WTC11 (cell line): ENCODE data around the gene DNAH14. TPM values are rescaled to one million over a fixed set of nuclear protein-coding genes. Genes with fewer than 3 reads are reported as not detected.

Experiments used
- ATAC-seq: fragments of 200-7000 bp; cut with Tn5 transposase; 2 replicates; pipeline ENCODE4 v1.10.0; 2021; ENCODE audit warnings: mild to moderate bottlenecking, moderate library complexity
- Bru-seq: library from RNA; stranded (reverse); fragments of 400-500 nt; gene quantifications from one replicate; lab custom pipeline; 2021; lab: Mats Ljungman, UMichigan
- CTCF ChIA-PET: fragments of 300-600 bp; sonication (Branson Sonifier 250); formaldehyde crosslinking; loops from one replicate; lab custom pipeline; 2021; ENCODE audit warnings: antibody characterized with exemption; lab: Charles Lee
- POLR2A ChIA-PET: fragments of 350-600 bp; sonication (Branson Sonifier 250); formaldehyde crosslinking; loops from one replicate; lab custom pipeline; 2021; ENCODE audit warnings: antibody characterized with exemption; lab: Charles Lee
- DNase-seq: peaks from one replicate; pipeline ENCODE4 v3.0.0; 2021; ENCODE audit warnings: low spot score
- H3K27ac Mint-ChIP-seq: 2 replicates; pipeline ENCODE4 v1.8.0; 2021; ENCODE audit warnings: mixed read lengths
- H3K27me3 Mint-ChIP-seq: 2 replicates; pipeline ENCODE4 v1.8.0; 2021; ENCODE audit warnings: low read depth, mild to moderate bottlenecking, moderate library complexity, mixed read lengths
- H3K36me3 Mint-ChIP-seq: 2 replicates; pipeline ENCODE4 v1.8.0; 2021; ENCODE audit warnings: mixed read lengths
- H3K4me1 Mint-ChIP-seq: 2 replicates; pipeline ENCODE4 v1.8.0; 2022; ENCODE audit warnings: mixed read lengths
- H3K4me3 Mint-ChIP-seq: 2 replicates; pipeline ENCODE4 v1.8.0; 2021; ENCODE audit warnings: mild to moderate bottlenecking, moderate library complexity, mixed read lengths
- H3K9me3 Mint-ChIP-seq: 2 replicates; pipeline ENCODE4 v1.8.0; 2021; ENCODE audit warnings: mixed read lengths
- CBFB ChIP-seq: sonication (generic); formaldehyde crosslinking; IDR thresholded peaks from 2 replicates; pipeline ENCODE4 v1.8.1; 2022; ENCODE audit warnings: mild to moderate bottlenecking, low read depth, missing genetic modification reagents
- ELF4 ChIP-seq: sonication (generic); formaldehyde crosslinking; IDR thresholded peaks from 2 replicates; pipeline ENCODE4 v1.8.1; 2022; ENCODE audit warnings: low read depth, mild to moderate bottlenecking, moderate library complexity, missing genetic modification reagents
- EMX1 ChIP-seq: fragments of 250-450 bp; sonication (Bioruptor Pico); IDR thresholded peaks from 2 replicates; pipeline ENCODE4 v1.8.0; 2021; ENCODE audit warnings: mild to moderate bottlenecking
- GABPB1 ChIP-seq: sonication (generic); formaldehyde crosslinking; IDR thresholded peaks from 2 replicates; pipeline ENCODE4 v1.8.1; 2023; ENCODE audit warnings: mild to moderate bottlenecking, missing genetic modification reagents
- HMGA2 ChIP-seq: fragments of 250-450 bp; sonication (Bioruptor Pico); IDR thresholded peaks from 2 replicates; pipeline ENCODE4 v1.4.0; 2021; ENCODE audit warnings: mild to moderate bottlenecking, moderate library complexity
- JAZF1 ChIP-seq: fragments of 250-450 bp; sonication (Bioruptor Pico); IDR thresholded peaks from 2 replicates; pipeline ENCODE4 v1.9.0; 2021; ENCODE audit warnings: moderate library complexity, mild to moderate bottlenecking, inconsistent platforms
- NFATC4 ChIP-seq: fragments of 250-450 bp; sonication (Bioruptor Pico); IDR thresholded peaks from 2 replicates; pipeline ENCODE4 v1.9.0; 2021; ENCODE audit warnings: mild to moderate bottlenecking
- NFE2L1 ChIP-seq: sonication (generic); formaldehyde crosslinking; IDR thresholded peaks from 2 replicates; pipeline ENCODE4 v1.8.1; 2023; ENCODE audit warnings: missing genetic modification reagents
- NR2C2 ChIP-seq: sonication (generic); formaldehyde crosslinking; IDR thresholded peaks from 2 replicates; pipeline ENCODE4 v1.8.0; 2022; ENCODE audit warnings: mild to moderate bottlenecking, missing genetic modification reagents
- OVOL2 ChIP-seq: fragments of 250-450 bp; sonication (Bioruptor Pico); IDR thresholded peaks from 2 replicates; pipeline ENCODE4 v1.9.0; 2021; ENCODE audit warnings: mild to moderate bottlenecking, borderline replicate concordance
- SMAD3 ChIP-seq: sonication (generic); formaldehyde crosslinking; IDR thresholded peaks from 2 replicates; pipeline ENCODE4 v1.8.0; 2022; ENCODE audit warnings: missing genetic modification reagents, mild to moderate bottlenecking, borderline replicate concordance
- TCF7 ChIP-seq: sonication (generic); formaldehyde crosslinking; IDR thresholded peaks from 2 replicates; pipeline ENCODE4 v1.8.0; 2022; ENCODE audit warnings: mild to moderate bottlenecking, low read depth, missing genetic modification reagents, moderate library complexity
- ZNF263 ChIP-seq: sonication (generic); formaldehyde crosslinking; IDR thresholded peaks from 2 replicates; pipeline ENCODE4 v1.8.1; 2022; ENCODE audit warnings: low read depth, mild to moderate bottlenecking, moderate library complexity, missing genetic modification reagents
- ZNF423 ChIP-seq: fragments of 250-450 bp; sonication (Bioruptor Pico); IDR thresholded peaks from 2 replicates; pipeline ENCODE4 v2.1.2; 2022; ENCODE audit warnings: mild to moderate bottlenecking, moderate library complexity
- ZNF671 ChIP-seq: fragments of 250-450 bp; sonication (Bioruptor Pico); IDR thresholded peaks from 2 replicates; pipeline ENCODE4 v1.8.0; 2021; ENCODE audit warnings: mild to moderate bottlenecking
- long read RNA-seq, 3 experiments: library from RNA in 1 of 3; library from capped mRNA in 1 of 3; library from polyadenylated mRNA in 1 of 3; unstranded in 2 of 3; stranded (forward) in 1 of 3; transcript quantifications; one replicate each; pipeline ENCODE4 v2.0.0, GENCODE V29; 2021
- total RNA-seq: library from RNA; stranded (reverse); gene quantifications from 3 replicates; pipeline ENCODE4 v1.2.3, GENCODE V29; 2021
- TF ChIP-seq, protein P1 (sequence below): sonication (generic); formaldehyde crosslinking; IDR thresholded peaks from 2 replicates; pipeline ENCODE4 v1.8.0; 2022; ENCODE audit warnings: missing genetic modification reagents
- TF ChIP-seq, protein P2 (sequence below): fragments of 250-450 bp; sonication (Bioruptor Pico); IDR thresholded peaks from 2 replicates; pipeline ENCODE4 v1.9.0; 2021; ENCODE audit warnings: moderate library complexity, mild to moderate bottlenecking, inconsistent platforms, borderline replicate concordance
- TF ChIP-seq, protein P3 (sequence below): sonication (generic); formaldehyde crosslinking; IDR thresholded peaks from 2 replicates; pipeline ENCODE4 v1.8.1; 2022; ENCODE audit warnings: mild to moderate bottlenecking, moderate library complexity, missing genetic modification reagents
- TF ChIP-seq, protein P4 (sequence below): sonication (generic); formaldehyde crosslinking; conservative IDR thresholded peaks from 2 replicates; pipeline ENCODE4 v1.8.1; 2022; ENCODE audit warnings: mild to moderate bottlenecking, missing genetic modification reagents
- TF ChIP-seq, protein P5 (sequence below): sonication (generic); formaldehyde crosslinking; IDR thresholded peaks from 2 replicates; pipeline ENCODE4 v1.8.1; 2023; ENCODE audit warnings: mild to moderate bottlenecking, missing genetic modification reagents, borderline replicate concordance
- TF ChIP-seq, protein P6 (sequence below): sonication (generic); formaldehyde crosslinking; IDR thresholded peaks from 2 replicates; pipeline ENCODE4 v1.8.0; 2023; ENCODE audit warnings: missing genetic modification reagents
- TF ChIP-seq, protein P7 (sequence below): sonication (generic); formaldehyde crosslinking; IDR thresholded peaks from 2 replicates; pipeline ENCODE4 v1.8.1; 2022; ENCODE audit warnings: mild to moderate bottlenecking, missing genetic modification reagents, moderate library complexity, borderline replicate concordance

The DNAH14 gene
- total RNA-seq (34.1 to 36.9 TPM (median 35.4 TPM) in 3 replicates), Bru-seq, nascent RNA (percentile 53 among the genes with signal in this experiment)
- long read RNA-seq, experiment 1, transcript DNAH14-205 (7 exons, 1,103 nt) = major isoform, 24 of 73 reads
- long read RNA-seq, experiment 1, partial matches to known transcripts = 17 of 73 reads
- long read RNA-seq, experiment 1, other reads (novel, unspliced or antisense) = 32 of 73 reads
- long read RNA-seq, experiment 2, transcript DNAH14-205 (7 exons, 1,103 nt) = major isoform, 12 of 31 reads
- long read RNA-seq, experiment 2, partial matches to known transcripts = 3 of 31 reads
- long read RNA-seq, experiment 2, other reads (novel, unspliced or antisense) = 15 of 31 reads
- long read RNA-seq, experiment 3, transcript DNAH14-205 (7 exons, 1,103 nt) = major isoform, 17 of 106 reads
- long read RNA-seq, experiment 3, partial matches to known transcripts = 5 of 106 reads
- long read RNA-seq, experiment 3, other reads (novel, unspliced or antisense) = 83 of 106 reads

DNA sequence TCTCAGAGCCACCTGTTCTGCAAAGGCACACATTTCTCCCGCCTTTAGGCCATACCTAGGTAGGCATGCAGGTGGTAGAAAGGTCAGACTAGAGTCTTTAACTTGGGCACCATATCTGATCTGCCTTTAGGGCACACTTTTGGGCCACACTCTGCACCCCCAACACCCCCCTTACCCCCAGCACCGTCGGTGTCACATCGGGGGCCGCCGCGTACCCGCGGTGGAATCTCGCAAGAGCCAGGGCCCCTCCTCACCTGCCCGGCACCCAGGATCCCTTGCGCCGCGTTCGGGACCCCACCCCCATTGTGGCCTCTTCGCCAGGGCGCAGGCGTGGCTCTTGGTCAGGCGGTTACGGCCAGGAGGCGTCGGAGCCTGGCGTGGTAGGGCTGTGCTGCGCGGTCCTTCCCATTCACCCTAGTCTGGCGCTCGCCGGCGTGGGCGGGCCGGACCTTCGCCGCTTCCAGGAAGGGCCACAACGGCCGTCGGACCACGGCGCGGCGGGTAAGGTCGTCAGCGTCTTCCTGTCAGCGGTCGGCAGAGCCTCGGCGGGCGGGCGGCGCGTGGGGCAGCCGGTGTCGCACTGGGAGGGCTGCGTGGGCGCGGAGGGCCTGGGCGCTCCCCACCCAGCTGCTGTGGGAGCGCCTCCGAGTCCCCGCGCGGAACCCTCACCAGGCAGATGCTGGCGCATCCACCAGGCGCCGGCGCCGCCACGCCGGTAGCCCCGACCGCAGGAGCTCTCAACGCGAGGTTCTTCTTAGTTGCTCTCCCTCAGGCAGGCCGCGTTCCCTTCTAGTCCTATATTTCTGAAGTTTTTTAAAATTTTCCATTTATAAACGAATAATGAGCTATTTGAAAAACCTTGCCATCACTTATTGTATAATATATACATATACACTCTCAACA, at the start of gene DNAH14:
Gene DNAH14 (plus strand): TSS at position 341 of the 903 bp plus-strand sequence. CDS start 23,028 bp downstream, outside the sequence.
- peaks cover 34% of the 10 kb centered on the region for H3K36me3 Mint-ChIP-seq
- ATAC-seq = peak; percentile 100
- H3K4me3 Mint-ChIP-seq = peak within 1 kb of the TSS; percentile 67
- CTCF ChIA-PET = interaction anchor here (0.6 kb wide), 1 partner anchor 416 kb away, joined by 4 read pairs; no protein-coding TSS in a partner anchor
- no peaks in the 10 kb centered on the region for H3K4me1 Mint-ChIP-seq
- peaks cover 3% of the 10 kb centered on the region for H3K27me3 Mint-ChIP-seq
- H3K9me3 Mint-ChIP-seq = peaks cover 41% of the 10 kb centered on the region
- POLR2A ChIA-PET = no interaction called here
- H3K27ac Mint-ChIP-seq = no peak within 1 kb of the TSS
- DNase-seq = peak; percentile 81
- TF ChIP-seq OVOL2 (CRISPR knock-in tag) = no peak
- TF ChIP-seq ELF4 (CRISPR knock-in tag) = 0 out of 2 replicates have a peak, but pooled peaks have one; percentile 61
- TF ChIP-seq, protein P1, sequence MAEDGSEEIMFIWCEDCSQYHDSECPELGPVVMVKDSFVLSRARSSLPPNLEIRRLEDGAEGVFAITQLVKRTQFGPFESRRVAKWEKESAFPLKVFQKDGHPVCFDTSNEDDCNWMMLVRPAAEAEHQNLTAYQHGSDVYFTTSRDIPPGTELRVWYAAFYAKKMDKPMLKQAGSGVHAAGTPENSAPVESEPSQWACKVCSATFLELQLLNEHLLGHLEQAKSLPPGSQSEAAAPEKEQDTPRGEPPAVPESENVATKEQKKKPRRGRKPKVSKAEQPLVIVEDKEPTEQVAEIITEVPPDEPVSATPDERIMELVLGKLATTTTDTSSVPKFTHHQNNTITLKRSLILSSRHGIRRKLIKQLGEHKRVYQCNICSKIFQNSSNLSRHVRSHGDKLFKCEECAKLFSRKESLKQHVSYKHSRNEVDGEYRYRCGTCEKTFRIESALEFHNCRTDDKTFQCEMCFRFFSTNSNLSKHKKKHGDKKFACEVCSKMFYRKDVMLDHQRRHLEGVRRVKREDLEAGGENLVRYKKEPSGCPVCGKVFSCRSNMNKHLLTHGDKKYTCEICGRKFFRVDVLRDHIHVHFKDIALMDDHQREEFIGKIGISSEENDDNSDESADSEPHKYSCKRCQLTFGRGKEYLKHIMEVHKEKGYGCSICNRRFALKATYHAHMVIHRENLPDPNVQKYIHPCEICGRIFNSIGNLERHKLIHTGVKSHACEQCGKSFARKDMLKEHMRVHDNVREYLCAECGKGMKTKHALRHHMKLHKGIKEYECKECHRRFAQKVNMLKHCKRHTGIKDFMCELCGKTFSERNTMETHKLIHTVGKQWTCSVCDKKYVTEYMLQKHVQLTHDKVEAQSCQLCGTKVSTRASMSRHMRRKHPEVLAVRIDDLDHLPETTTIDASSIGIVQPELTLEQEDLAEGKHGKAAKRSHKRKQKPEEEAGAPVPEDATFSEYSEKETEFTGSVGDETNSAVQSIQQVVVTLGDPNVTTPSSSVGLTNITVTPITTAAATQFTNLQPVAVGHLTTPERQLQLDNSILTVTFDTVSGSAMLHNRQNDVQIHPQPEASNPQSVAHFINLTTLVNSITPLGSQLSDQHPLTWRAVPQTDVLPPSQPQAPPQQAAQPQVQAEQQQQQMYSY (CRISPR knock-in tag) = peak; percentile 61; the same call in 1 of the 2 replicates
- no peak for TF ChIP-seq NFATC4 (CRISPR knock-in tag)
- no peak for TF ChIP-seq HMGA2
- TF ChIP-seq, protein P2, sequence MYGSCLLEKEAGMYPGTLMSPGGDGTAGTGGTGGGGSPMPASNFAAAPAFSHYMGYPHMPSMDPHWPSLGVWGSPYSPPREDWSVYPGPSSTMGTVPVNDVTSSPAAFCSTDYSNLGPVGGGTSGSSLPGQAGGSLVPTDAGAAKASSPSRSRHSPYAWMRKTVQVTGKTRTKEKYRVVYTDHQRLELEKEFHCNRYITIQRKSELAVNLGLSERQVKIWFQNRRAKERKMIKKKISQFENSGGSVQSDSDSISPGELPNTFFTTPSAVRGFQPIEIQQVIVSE (CRISPR knock-in tag) = no peak
- TF ChIP-seq, protein P3, sequence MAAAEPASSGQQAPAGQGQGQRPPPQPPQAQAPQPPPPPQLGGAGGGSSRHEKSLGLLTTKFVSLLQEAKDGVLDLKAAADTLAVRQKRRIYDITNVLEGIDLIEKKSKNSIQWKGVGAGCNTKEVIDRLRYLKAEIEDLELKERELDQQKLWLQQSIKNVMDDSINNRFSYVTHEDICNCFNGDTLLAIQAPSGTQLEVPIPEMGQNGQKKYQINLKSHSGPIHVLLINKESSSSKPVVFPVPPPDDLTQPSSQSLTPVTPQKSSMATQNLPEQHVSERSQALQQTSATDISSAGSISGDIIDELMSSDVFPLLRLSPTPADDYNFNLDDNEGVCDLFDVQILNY (CRISPR knock-in tag) = peak; percentile 87
- TF ChIP-seq, protein P4, sequence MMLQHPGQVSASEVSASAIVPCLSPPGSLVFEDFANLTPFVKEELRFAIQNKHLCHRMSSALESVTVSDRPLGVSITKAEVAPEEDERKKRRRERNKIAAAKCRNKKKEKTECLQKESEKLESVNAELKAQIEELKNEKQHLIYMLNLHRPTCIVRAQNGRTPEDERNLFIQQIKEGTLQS = peak; percentile 82
- TF ChIP-seq, protein P5, sequence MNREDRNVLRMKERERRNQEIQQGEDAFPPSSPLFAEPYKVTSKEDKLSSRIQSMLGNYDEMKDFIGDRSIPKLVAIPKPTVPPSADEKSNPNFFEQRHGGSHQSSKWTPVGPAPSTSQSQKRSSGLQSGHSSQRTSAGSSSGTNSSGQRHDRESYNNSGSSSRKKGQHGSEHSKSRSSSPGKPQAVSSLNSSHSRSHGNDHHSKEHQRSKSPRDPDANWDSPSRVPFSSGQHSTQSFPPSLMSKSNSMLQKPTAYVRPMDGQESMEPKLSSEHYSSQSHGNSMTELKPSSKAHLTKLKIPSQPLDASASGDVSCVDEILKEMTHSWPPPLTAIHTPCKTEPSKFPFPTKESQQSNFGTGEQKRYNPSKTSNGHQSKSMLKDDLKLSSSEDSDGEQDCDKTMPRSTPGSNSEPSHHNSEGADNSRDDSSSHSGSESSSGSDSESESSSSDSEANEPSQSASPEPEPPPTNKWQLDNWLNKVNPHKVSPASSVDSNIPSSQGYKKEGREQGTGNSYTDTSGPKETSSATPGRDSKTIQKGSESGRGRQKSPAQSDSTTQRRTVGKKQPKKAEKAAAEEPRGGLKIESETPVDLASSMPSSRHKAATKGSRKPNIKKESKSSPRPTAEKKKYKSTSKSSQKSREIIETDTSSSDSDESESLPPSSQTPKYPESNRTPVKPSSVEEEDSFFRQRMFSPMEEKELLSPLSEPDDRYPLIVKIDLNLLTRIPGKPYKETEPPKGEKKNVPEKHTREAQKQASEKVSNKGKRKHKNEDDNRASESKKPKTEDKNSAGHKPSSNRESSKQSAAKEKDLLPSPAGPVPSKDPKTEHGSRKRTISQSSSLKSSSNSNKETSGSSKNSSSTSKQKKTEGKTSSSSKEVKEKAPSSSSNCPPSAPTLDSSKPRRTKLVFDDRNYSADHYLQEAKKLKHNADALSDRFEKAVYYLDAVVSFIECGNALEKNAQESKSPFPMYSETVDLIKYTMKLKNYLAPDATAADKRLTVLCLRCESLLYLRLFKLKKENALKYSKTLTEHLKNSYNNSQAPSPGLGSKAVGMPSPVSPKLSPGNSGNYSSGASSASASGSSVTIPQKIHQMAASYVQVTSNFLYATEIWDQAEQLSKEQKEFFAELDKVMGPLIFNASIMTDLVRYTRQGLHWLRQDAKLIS (CRISPR knock-in tag) = peak; percentile 80; the same call in 1 of the 2 replicates
- no peak for TF ChIP-seq JAZF1 (CRISPR knock-in tag)
- no peak for TF ChIP-seq EMX1
- peak; percentile 68 for TF ChIP-seq NR2C2 (CRISPR knock-in tag)
- TF ChIP-seq NFE2L1 (CRISPR knock-in tag) = peak; percentile 97
- TF ChIP-seq GABPB1 = peak; percentile 80
- TF ChIP-seq, protein P6, sequence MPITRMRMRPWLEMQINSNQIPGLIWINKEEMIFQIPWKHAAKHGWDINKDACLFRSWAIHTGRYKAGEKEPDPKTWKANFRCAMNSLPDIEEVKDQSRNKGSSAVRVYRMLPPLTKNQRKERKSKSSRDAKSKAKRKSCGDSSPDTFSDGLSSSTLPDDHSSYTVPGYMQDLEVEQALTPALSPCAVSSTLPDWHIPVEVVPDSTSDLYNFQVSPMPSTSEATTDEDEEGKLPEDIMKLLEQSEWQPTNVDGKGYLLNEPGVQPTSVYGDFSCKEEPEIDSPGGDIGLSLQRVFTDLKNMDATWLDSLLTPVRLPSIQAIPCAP (CRISPR knock-in tag) = peak; percentile 95
- TF ChIP-seq ZNF671 (CRISPR knock-in tag) = no peak
- TF ChIP-seq, protein P7, sequence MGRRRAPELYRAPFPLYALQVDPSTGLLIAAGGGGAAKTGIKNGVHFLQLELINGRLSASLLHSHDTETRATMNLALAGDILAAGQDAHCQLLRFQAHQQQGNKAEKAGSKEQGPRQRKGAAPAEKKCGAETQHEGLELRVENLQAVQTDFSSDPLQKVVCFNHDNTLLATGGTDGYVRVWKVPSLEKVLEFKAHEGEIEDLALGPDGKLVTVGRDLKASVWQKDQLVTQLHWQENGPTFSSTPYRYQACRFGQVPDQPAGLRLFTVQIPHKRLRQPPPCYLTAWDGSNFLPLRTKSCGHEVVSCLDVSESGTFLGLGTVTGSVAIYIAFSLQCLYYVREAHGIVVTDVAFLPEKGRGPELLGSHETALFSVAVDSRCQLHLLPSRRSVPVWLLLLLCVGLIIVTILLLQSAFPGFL = no peak
- peak; percentile 89 for TF ChIP-seq SMAD3
- TF ChIP-seq ZNF423 = no peak
- peak; percentile 96 for TF ChIP-seq TCF7 (CRISPR knock-in tag)
- peak; percentile 92; the same call in 1 of the 2 replicates for TF ChIP-seq CBFB (CRISPR knock-in tag)
- TF ChIP-seq ZNF263 (CRISPR knock-in tag) = peak; percentile 24; the same call in 1 of the 2 replicates
